Ishikawa (cell line): ENCODE results near the gene SELENOW.

Source experiments
- CEBPB ChIP-seq: IDR thresholded peaks from 2 replicates; pipeline ENCODE4 v1.6.1; 2012
- CREB1 ChIP-seq: IDR thresholded peaks from 2 replicates; pipeline ENCODE4 v1.6.1; 2012; ENCODE audit warnings: low read depth
- EGR1 ChIP-seq: IDR thresholded peaks from 2 replicates; pipeline ENCODE4 v1.6.1; 2012
- FOXM1 ChIP-seq: IDR thresholded peaks from 2 replicates; pipeline ENCODE4 v1.6.1; 2012; ENCODE audit warnings: low read depth, borderline replicate concordance
- RAD21 ChIP-seq: IDR thresholded peaks from 2 replicates; pipeline ENCODE4 v1.6.1; 2012; ENCODE audit warnings: low read depth
- TAF1 ChIP-seq: IDR thresholded peaks from 2 replicates; pipeline ENCODE4 v1.6.1; 2012; ENCODE audit warnings: low read depth, mild to moderate bottlenecking
- YY1 ChIP-seq: IDR thresholded peaks from 2 replicates; pipeline ENCODE4 v1.6.1; 2012; ENCODE audit warnings: low read depth
- TF ChIP-seq, protein P1 (sequence below): IDR thresholded peaks from 2 replicates; pipeline ENCODE4 v1.6.1; 2012; ENCODE audit warnings: low read depth, mild to moderate bottlenecking
- TF ChIP-seq, protein P2 (sequence below): IDR thresholded peaks from 2 replicates; pipeline ENCODE4 v1.6.1; 2012

DNA sequence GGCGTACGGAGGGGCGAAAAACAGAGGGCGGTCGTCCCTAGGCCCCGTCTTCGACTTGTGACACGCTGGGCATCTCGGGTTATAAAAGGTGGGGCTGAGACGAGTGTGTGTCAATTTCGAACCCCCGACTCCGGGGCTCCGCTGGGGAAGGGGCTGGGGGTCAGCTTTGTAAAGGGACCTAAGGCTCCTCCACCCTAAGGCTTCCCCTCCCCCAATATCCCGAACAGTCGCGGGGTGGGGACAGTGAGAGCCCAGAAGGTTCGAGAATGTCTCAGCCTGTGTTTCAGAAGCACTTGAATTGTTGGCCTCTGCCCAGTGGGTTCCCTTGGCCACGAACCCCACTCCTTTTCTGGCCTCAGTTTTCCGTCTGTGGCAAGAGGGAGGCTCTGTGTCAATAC is 450 bp downstream of the SELENOW start:
- TF ChIP-seq EGR1 (no peak), TAF1 (no peak), CREB1 (no peak), YY1 (no peak), RAD21 (no peak), CEBPB (no peak), FOXM1 (no peak)
- TF ChIP-seq, protein P1, sequence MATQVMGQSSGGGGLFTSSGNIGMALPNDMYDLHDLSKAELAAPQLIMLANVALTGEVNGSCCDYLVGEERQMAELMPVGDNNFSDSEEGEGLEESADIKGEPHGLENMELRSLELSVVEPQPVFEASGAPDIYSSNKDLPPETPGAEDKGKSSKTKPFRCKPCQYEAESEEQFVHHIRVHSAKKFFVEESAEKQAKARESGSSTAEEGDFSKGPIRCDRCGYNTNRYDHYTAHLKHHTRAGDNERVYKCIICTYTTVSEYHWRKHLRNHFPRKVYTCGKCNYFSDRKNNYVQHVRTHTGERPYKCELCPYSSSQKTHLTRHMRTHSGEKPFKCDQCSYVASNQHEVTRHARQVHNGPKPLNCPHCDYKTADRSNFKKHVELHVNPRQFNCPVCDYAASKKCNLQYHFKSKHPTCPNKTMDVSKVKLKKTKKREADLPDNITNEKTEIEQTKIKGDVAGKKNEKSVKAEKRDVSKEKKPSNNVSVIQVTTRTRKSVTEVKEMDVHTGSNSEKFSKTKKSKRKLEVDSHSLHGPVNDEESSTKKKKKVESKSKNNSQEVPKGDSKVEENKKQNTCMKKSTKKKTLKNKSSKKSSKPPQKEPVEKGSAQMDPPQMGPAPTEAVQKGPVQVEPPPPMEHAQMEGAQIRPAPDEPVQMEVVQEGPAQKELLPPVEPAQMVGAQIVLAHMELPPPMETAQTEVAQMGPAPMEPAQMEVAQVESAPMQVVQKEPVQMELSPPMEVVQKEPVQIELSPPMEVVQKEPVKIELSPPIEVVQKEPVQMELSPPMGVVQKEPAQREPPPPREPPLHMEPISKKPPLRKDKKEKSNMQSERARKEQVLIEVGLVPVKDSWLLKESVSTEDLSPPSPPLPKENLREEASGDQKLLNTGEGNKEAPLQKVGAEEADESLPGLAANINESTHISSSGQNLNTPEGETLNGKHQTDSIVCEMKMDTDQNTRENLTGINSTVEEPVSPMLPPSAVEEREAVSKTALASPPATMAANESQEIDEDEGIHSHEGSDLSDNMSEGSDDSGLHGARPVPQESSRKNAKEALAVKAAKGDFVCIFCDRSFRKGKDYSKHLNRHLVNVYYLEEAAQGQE = no peak
- TF ChIP-seq, protein P2, sequence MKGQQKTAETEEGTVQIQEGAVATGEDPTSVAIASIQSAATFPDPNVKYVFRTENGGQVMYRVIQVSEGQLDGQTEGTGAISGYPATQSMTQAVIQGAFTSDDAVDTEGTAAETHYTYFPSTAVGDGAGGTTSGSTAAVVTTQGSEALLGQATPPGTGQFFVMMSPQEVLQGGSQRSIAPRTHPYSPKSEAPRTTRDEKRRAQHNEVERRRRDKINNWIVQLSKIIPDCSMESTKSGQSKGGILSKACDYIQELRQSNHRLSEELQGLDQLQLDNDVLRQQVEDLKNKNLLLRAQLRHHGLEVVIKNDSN = no peak
